Globus pallidus (tissue), 1 donor: ENCODE data around the gene UGT2A1.

Experiments used
- DNase-seq: peaks from one replicate; pipeline ENCODE4 v3.0.0-alpha.2; 2015; ENCODE audit warnings: low spot score

The UGT2A1 gene

GRCh38 chr4:69589884-69590283 lies 63.2 kb downstream of the UGT2A1 start:
- no peak for DNase-seq

- DNase-seq: no peak
These were observed 68.9 kb downstream of the UGT2A1 start for GRCh38 chr4:69584135-69584534.

GRCh38 chr4:69583543-69583942 lies 69.5 kb downstream of the UGT2A1 start:
- DNase-seq: no peak

GRCh38 chr4:69577245-69577644 lies 75.8 kb downstream of the UGT2A1 start:
- no peak for DNase-seq

GRCh38 chr4:69576251-69576877 lies 76.7 kb downstream of the UGT2A1 start:
- DNase-seq: no peak

- no peak for DNase-seq
These were observed 84.3 kb downstream of the UGT2A1 start for GRCh38 chr4:69568787-69569186.

- DNase-seq: no peak
These were observed 89.6 kb downstream of the UGT2A1 start for GRCh38 chr4:69563424-69563823.

- DNase-seq: no peak
These were observed 103.4 kb downstream of the UGT2A1 start for GRCh38 chr4:69549651-69550050.

GRCh38 chr4:69546134-69546765 lies 106.8 kb downstream of the UGT2A1 start:
- DNase-seq: no peak
